ENCODE results near the gene GDF2.

- no peak for TF ChIP-seq EP300 (IDR thresholded peaks at IDR 0.05)
- TF ChIP-seq, protein P1, sequence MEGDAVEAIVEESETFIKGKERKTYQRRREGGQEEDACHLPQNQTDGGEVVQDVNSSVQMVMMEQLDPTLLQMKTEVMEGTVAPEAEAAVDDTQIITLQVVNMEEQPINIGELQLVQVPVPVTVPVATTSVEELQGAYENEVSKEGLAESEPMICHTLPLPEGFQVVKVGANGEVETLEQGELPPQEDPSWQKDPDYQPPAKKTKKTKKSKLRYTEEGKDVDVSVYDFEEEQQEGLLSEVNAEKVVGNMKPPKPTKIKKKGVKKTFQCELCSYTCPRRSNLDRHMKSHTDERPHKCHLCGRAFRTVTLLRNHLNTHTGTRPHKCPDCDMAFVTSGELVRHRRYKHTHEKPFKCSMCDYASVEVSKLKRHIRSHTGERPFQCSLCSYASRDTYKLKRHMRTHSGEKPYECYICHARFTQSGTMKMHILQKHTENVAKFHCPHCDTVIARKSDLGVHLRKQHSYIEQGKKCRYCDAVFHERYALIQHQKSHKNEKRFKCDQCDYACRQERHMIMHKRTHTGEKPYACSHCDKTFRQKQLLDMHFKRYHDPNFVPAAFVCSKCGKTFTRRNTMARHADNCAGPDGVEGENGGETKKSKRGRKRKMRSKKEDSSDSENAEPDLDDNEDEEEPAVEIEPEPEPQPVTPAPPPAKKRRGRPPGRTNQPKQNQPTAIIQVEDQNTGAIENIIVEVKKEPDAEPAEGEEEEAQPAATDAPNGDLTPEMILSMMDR (IDR thresholded peaks at IDR 0.05): no peak
These were observed 28.2 kb upstream of the GDF2 start for GRCh38 chr10:47294057-47294456.

All from tibial nerve (tissue), 4 donors.